HepG2 (cell line): ENCODE measurements around the gene SRCAP. TPM values are rescaled to one million over a fixed set of nuclear protein-coding genes. Genes with fewer than 3 reads are reported as not detected.

Source experiments
- CTCF ChIP-seq: sonication (generic); formaldehyde crosslinking; IDR thresholded peaks from 2 replicates; pipeline ENCODE4 v1.5.0; 2020; ENCODE audit warnings: mild to moderate bottlenecking, missing genetic modification reagents, moderate library complexity
- FOXP4 ChIP-seq: sonication (generic); formaldehyde crosslinking; IDR thresholded peaks from 2 replicates; pipeline ENCODE4 v1.4.0; 2020; ENCODE audit warnings: missing genetic modification reagents
- GATAD2A ChIP-seq: IDR thresholded peaks from 2 replicates; pipeline ENCODE4 v1.6.1; 2016
- NR1H2 ChIP-seq: sonication (generic); formaldehyde crosslinking; IDR thresholded peaks from 2 replicates; pipeline ENCODE4 v1.8.1; 2022; ENCODE audit warnings: low read depth, missing genetic modification reagents, borderline replicate concordance
- PAWR ChIP-seq: sonication (generic); formaldehyde crosslinking; IDR thresholded peaks from 2 replicates; pipeline ENCODE4 v1.4.0; 2020; ENCODE audit warnings: missing genetic modification reagents, mild to moderate bottlenecking, borderline replicate concordance
- RBFOX2 ChIP-seq: fragments of 200-400 bp; formaldehyde crosslinking; IDR thresholded peaks from 2 replicates; pipeline ENCODE4 v1.6.1; 2017; ENCODE audit warnings: low read depth, mild to moderate bottlenecking, low read length
- SKIL ChIP-seq: sonication (generic); formaldehyde crosslinking; IDR thresholded peaks from 2 replicates; pipeline ENCODE4 v1.8.0; 2022; ENCODE audit warnings: missing genetic modification reagents, mild to moderate bottlenecking, moderate library complexity, borderline replicate concordance
- TBX2 ChIP-seq: sonication (generic); formaldehyde crosslinking; IDR thresholded peaks from 2 replicates; pipeline ENCODE4 v1.5.0; 2020; ENCODE audit warnings: missing genetic modification reagents, mild to moderate bottlenecking, borderline replicate concordance
- TERF1 ChIP-seq: sonication (generic); formaldehyde crosslinking; IDR thresholded peaks from 2 replicates; pipeline ENCODE4 v1.8.0; 2022; ENCODE audit warnings: mild to moderate bottlenecking, missing genetic modification reagents, moderate library complexity
- ZFP41 ChIP-seq: sonication (generic); formaldehyde crosslinking; IDR thresholded peaks from 2 replicates; pipeline ENCODE4 v1.4.0; 2020; ENCODE audit warnings: mild to moderate bottlenecking, missing genetic modification reagents, borderline replicate concordance
- ZNF550 ChIP-seq: sonication (generic); formaldehyde crosslinking; IDR thresholded peaks from 2 replicates; pipeline ENCODE4 v1.4.0; 2020; ENCODE audit warnings: mild to moderate bottlenecking, missing genetic modification reagents, borderline replicate concordance
- ZNF678 ChIP-seq: sonication (generic); formaldehyde crosslinking; IDR thresholded peaks from 2 replicates; pipeline ENCODE4 v1.4.0; 2020; ENCODE audit warnings: mild to moderate bottlenecking, missing genetic modification reagents
- ZSCAN30 ChIP-seq: sonication (generic); formaldehyde crosslinking; IDR thresholded peaks from 2 replicates; pipeline ENCODE4 v1.5.0; 2020; ENCODE audit warnings: mild to moderate bottlenecking, missing genetic modification reagents
- polyA plus RNA-seq, 8 experiments: library from polyadenylated mRNA; depleted of rRNA in 3 of 8; stranded (reverse) in 7 of 8; unstranded in 1 of 8; fragments of >200 nt; fragmentation: Illumina TruSeq in 4 of 8; extraction: Trizol in 4 of 8; gene quantifications; 2 replicates each; pipeline versions ENCODE4 v1.2.1 to v1.2.3, GENCODE V29; 2011 to 2016; ENCODE audit warnings: low read depth in 4 of 8, missing spikeins in 1 of 8, mixed read lengths in 1 of 8; ENCODE audit not compliant: insufficient read depth in 1 of 8
- total RNA-seq, 5 experiments: library from RNA; depleted of rRNA; stranded (reverse); fragments of >200 nt; fragmentation: Illumina TruSeq; extraction: Trizol; gene quantifications; 2 replicates each; pipeline ENCODE4 v1.2.3, GENCODE V29; 2016; ENCODE audit warnings: low read depth in 1 of 5
- TF ChIP-seq, protein P1 (sequence below): sonication (generic); formaldehyde crosslinking; IDR thresholded peaks from 2 replicates; pipeline ENCODE4 v1.4.0; 2020; ENCODE audit warnings: missing genetic modification reagents, borderline replicate concordance

SRCAP gene
- total and polyA plus RNA-seq, 2 of the 13 experiments (the other 11 are each of a cell fraction or from before 2014, with no cell fraction given): 4.9 to 9.0 TPM

DNA sequence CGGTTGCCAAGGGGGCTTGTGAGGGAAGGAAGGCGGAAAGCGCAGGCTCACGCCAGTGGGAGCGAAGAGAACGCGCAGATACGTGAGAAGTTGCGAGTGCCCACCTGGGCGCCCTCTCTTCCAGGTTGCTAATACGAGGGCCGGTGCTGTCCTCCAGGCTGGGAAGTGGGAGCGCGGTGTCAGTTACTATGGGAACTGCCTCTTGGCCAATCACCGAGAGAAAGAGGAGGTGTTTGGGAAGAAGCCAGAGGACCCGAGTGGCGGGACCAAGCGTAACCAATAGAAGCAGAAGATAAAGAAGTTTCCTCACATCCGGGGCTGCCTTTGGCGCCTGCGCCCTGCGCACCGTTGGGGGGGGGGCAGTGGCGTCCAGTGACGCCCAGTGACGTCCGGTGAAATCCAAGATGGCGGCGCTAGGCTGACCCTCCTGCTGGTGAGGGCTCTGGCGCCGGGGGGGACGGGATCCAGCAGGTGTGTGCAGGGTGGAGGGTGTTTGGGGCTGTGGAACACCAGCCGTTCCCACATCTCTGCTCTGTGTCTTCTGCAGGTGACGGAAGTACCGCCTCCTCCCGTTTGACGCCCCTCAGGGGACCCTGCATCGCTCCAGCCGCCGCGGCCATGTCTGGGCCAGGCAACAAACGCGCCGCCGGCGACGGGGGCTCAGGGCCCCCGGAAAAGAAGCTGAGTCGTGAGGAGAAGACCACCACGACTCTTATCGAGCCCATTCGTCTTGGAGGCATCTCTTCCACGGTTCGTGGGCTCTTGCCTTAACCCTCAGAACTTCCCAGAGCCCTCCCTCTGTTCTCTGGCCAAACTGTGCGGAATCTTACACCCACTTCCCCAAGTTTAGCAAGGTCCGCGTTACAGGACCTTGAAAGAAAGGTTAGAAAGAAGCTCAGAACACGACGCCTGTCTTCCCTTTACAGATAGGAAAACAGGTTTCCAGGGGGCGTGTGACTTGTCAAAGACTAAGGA, 63.2 kb downstream of the SRCAP start, which contains the start of the genes CFAP119 and RNF40 (continued):
- TF ChIP-seq CTCF: no peak
- TF ChIP-seq TERF1 (CRISPR knock-in tag): no peak
- peak; percentile 37 for TF ChIP-seq GATAD2A (CRISPR knock-in tag)
- no peak; the same call in 1 of the 2 replicates for TF ChIP-seq ZFP41
- peak; percentile 88 for TF ChIP-seq RBFOX2
- no peak for TF ChIP-seq ZNF550 (CRISPR knock-in tag)
- TF ChIP-seq NR1H2 (CRISPR knock-in tag): no peak; the same call in 1 of the 2 replicates
- TF ChIP-seq ZNF678 (CRISPR knock-in tag): no peak
- TF ChIP-seq, protein P1, sequence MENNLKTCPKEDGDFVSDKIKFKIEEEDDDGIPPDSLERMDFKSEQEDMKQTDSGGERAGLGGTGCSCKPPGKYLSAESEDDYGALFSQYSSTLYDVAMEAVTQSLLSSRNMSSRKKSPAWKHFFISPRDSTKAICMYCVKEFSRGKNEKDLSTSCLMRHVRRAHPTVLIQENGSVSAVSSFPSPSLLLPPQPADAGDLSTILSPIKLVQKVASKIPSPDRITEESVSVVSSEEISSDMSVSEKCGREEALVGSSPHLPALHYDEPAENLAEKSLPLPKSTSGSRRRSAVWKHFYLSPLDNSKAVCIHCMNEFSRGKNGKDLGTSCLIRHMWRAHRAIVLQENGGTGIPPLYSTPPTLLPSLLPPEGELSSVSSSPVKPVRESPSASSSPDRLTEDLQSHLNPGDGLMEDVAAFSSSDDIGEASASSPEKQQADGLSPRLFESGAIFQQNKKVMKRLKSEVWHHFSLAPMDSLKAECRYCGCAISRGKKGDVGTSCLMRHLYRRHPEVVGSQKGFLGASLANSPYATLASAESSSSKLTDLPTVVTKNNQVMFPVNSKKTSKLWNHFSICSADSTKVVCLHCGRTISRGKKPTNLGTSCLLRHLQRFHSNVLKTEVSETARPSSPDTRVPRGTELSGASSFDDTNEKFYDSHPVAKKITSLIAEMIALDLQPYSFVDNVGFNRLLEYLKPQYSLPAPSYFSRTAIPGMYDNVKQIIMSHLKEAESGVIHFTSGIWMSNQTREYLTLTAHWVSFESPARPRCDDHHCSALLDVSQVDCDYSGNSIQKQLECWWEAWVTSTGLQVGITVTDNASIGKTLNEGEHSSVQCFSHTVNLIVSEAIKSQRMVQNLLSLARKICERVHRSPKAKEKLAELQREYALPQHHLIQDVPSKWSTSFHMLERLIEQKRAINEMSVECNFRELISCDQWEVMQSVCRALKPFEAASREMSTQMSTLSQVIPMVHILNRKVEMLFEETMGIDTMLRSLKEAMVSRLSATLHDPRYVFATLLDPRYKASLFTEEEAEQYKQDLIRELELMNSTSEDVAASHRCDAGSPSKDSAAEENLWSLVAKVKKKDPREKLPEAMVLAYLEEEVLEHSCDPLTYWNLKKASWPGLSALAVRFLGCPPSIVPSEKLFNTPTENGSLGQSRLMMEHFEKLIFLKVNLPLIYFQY (CRISPR knock-in tag): 0 out of 2 replicates have a peak, but pooled peaks have one; percentile 50
- no peak for TF ChIP-seq PAWR (CRISPR knock-in tag)
- no peak for TF ChIP-seq SKIL (CRISPR knock-in tag)
- TF ChIP-seq ZSCAN30 (CRISPR knock-in tag): no peak
- TF ChIP-seq TBX2 (CRISPR knock-in tag): peak; percentile 53
- peak; percentile 43 for TF ChIP-seq FOXP4
